IMR-90 (cell line): Measurements from ENCODE around the gene CENPX. TPM values are rescaled to one million over a fixed set of nuclear protein-coding genes. Genes with fewer than 3 reads are reported as not detected.

Experiments used
- ATAC-seq: fragments of 200-7000 bp; cut with Tn5 transposase; 2 replicates; pipeline ENCODE4 v1.9.1; 2020; ENCODE audit warnings: low read depth, mild to moderate bottlenecking, moderate library complexity
- BruUV-seq: library from RNA; stranded (reverse); fragments of 400-500 nt; replicated peaks from 2 replicates; lab custom pipeline; 2021; lab: Mats Ljungman, UMichigan
- CTCF ChIA-PET: fragments of 300-600 bp; formaldehyde crosslinking; extraction: SDS; loops from one replicate; lab custom pipeline; 2021; ENCODE audit warnings: antibody characterized with exemption; lab: Yijun Ruan, JAX
- POLR2A ChIA-PET: fragments of 300-600 bp; sonication (Branson Sonifier 250); formaldehyde crosslinking; loops from one replicate; lab custom pipeline; 2022; ENCODE audit warnings: antibody characterized with exemption; ENCODE audit not compliant: unreplicated experiment; lab: Charles Lee
- DNase-seq: peaks from one replicate; pipeline ENCODE4 v3.0.0; 2013
- H2AFZ ChIP-seq: replicated peaks from 2 replicates; pipeline ENCODE3; 2013; ENCODE audit warnings: low read length, mild to moderate bottlenecking; ENCODE audit not compliant: poor library complexity
- H2AK5ac ChIP-seq: 2 replicates; pipeline ENCODE4 v1.6.1; 2013; ENCODE audit warnings: low read depth, low read length, inconsistent platforms
- H2AK9ac ChIP-seq: replicated peaks from 2 replicates; pipeline ENCODE3; 2013; ENCODE audit warnings: mild to moderate bottlenecking, low read depth, low read length, moderate library complexity; ENCODE audit not compliant: poor library complexity
- H2BK120ac ChIP-seq: 2 replicates; pipeline ENCODE4 v1.6.1; 2013; ENCODE audit warnings: low read depth, low read length, inconsistent platforms
- H2BK15ac ChIP-seq: 3 replicates; pipeline ENCODE4 v1.6.1; 2013; ENCODE audit warnings: low read depth, low read length, inconsistent platforms
- H2BK20ac ChIP-seq: 2 replicates; pipeline ENCODE4 v1.6.1; 2013; ENCODE audit warnings: low read depth, mild to moderate bottlenecking, inconsistent platforms, low read length, moderate library complexity
- H2BK5ac ChIP-seq: 2 replicates; pipeline ENCODE4 v1.6.1; 2013; ENCODE audit warnings: mild to moderate bottlenecking, low read depth, low read length, inconsistent platforms; ENCODE audit not compliant: poor library complexity, severe bottlenecking
- H3K14ac ChIP-seq: replicated peaks from 2 replicates; pipeline ENCODE4 v1.6.1; 2013; ENCODE audit warnings: low read depth, low read length, inconsistent platforms
- H3K18ac ChIP-seq: 2 replicates; pipeline ENCODE4 v1.6.1; 2013; ENCODE audit warnings: low read depth, low read length, control low read depth
- H3K23ac ChIP-seq: 2 replicates; pipeline ENCODE4 v1.6.1; 2013; ENCODE audit warnings: low read depth, low read length, inconsistent platforms
- H3K27ac ChIP-seq: 2 replicates; pipeline ENCODE4 v1.5.1; 2013; ENCODE audit warnings: mild to moderate bottlenecking, control low read depth, low read length; ENCODE audit not compliant: insufficient read depth
- H3K27me3 ChIP-seq: 2 replicates; pipeline ENCODE4 v1.6.1; 2013; ENCODE audit warnings: low read length; ENCODE audit not compliant: control insufficient read depth, insufficient read depth
- H3K36me3 ChIP-seq: 2 replicates; pipeline ENCODE4 v1.6.1; 2013; ENCODE audit warnings: low read length, mixed read lengths; ENCODE audit not compliant: control insufficient read depth, insufficient read depth
- H3K4ac ChIP-seq: 2 replicates; pipeline ENCODE4 v1.6.1; 2013; ENCODE audit warnings: low read depth, low read length, inconsistent platforms
- H3K4me1 ChIP-seq: 2 replicates; pipeline ENCODE4 v1.6.1; 2013; ENCODE audit warnings: low read length, mixed read lengths; ENCODE audit not compliant: control insufficient read depth, insufficient read depth
- H3K4me2 ChIP-seq: 2 replicates; pipeline ENCODE4 v1.6.1; 2013; ENCODE audit warnings: low read depth, mild to moderate bottlenecking, control low read depth, low read length, moderate library complexity
- H3K4me3 ChIP-seq: 2 replicates; pipeline ENCODE4 v1.5.1; 2013; ENCODE audit warnings: low read depth, mild to moderate bottlenecking, control low read depth, low read length, moderate library complexity; ENCODE audit not compliant: insufficient read depth
- H3K56ac ChIP-seq: 2 replicates; pipeline ENCODE4 v1.6.1; 2013; ENCODE audit warnings: low read length, inconsistent platforms; ENCODE audit not compliant: insufficient read depth; ENCODE audit errors: extremely low read depth
- H3K79me1 ChIP-seq, 2 experiments: 2 replicates each; pipeline ENCODE4 v1.6.1; 2013; ENCODE audit warnings: low read length in 2 of 2, inconsistent platforms in 1 of 2, low read depth in 1 of 2
- H3K9ac ChIP-seq: 2 replicates; pipeline ENCODE4 v1.6.1; 2013; ENCODE audit warnings: low read depth, low read length, control low read depth
- H3K9me1 ChIP-seq: 2 replicates; pipeline ENCODE4 v1.6.1; 2013; ENCODE audit warnings: low read length, inconsistent platforms; ENCODE audit not compliant: insufficient read depth
- H3K9me3 ChIP-seq: 2 replicates; pipeline ENCODE4 v1.6.1; 2013; ENCODE audit warnings: low read length; ENCODE audit not compliant: control insufficient read depth, insufficient read depth
- H4K20me1 ChIP-seq: 2 replicates; pipeline ENCODE4 v1.6.1; 2013; ENCODE audit warnings: low read length, inconsistent platforms; ENCODE audit not compliant: insufficient read depth
- H4K5ac ChIP-seq: 2 replicates; pipeline ENCODE4 v1.6.1; 2013; ENCODE audit warnings: mild to moderate bottlenecking, low read depth, low read length, control low read depth
- H4K8ac ChIP-seq, 2 experiments: 2 replicates each; pipeline ENCODE4 v1.6.1; 2013; ENCODE audit warnings: low read depth in 2 of 2, low read length in 2 of 2, control low read depth in 1 of 2, inconsistent platforms in 1 of 2
- H4K91ac ChIP-seq: 2 replicates; pipeline ENCODE4 v1.6.1; 2013; ENCODE audit warnings: low read depth, low read length, inconsistent platforms; ENCODE audit not compliant: insufficient read depth
- BHLHE40 ChIP-seq: fragments of 150-350 bp; IDR thresholded peaks from 2 replicates; pipeline ENCODE4 v1.6.1; 2016; ENCODE audit warnings: mild to moderate bottlenecking, low read depth, low read length
- RCOR1 ChIP-seq: IDR thresholded peaks from 2 replicates; pipeline ENCODE4 v1.6.1; 2012; ENCODE audit warnings: mild to moderate bottlenecking, low read length, improper control_type of control experiment; ENCODE audit not compliant: insufficient replicate concordance
- WGBS, 2 experiments: methylation state at CpG; one replicate each; pipeline versions ENCODE4 v1.1.5 to v1.1.7; 2013; ENCODE audit warnings: missing lambda C conversion rate in 2 of 2; ENCODE audit not compliant: insufficient read length in 1 of 2; ENCODE audit errors: extremely low coverage in 2 of 2; 5-methylcytosine and 5-hydroxymethylcytosine counted together
- dilution Hi-C: fragments of 300-500 bp; cut with HindIII; formaldehyde crosslinking; loops from one replicate; pipeline ENCODE4 v1.14.3; 2018; ENCODE audit warnings: low sequenced_read_pairs; ENCODE audit not compliant: unreplicated experiment
- in situ Hi-C: fragments of 300-500 bp; cut with MboI; formaldehyde crosslinking; loops from 3 replicates; pipeline ENCODE4 v1.14.3; 2019; ENCODE audit warnings: low sequenced_read_pairs, inconsistent platforms, mixed read lengths
- intact Hi-C: fragments of 100-400 bp; cut with micrococcal nuclease; formaldehyde crosslinking; loops from 2 replicates; pipeline ENCODE4 v1.10.0; 2022
- polyA plus RNA-seq, 3 experiments: library from polyadenylated mRNA; depleted of rRNA; stranded (reverse); fragments of >200 nt; gene quantifications; 2 replicates each; pipeline ENCODE4 v1.2.3, GENCODE V29; 2012; ENCODE audit warnings: low replicate concordance in 1 of 3
- total RNA-seq: library from RNA; depleted of rRNA; stranded (reverse); fragments of >200 nt; gene quantifications from 2 replicates; pipeline ENCODE4 v1.2.3, GENCODE V29; 2012

Gene CENPX
- total and polyA plus RNA-seq, 2 of the 4 experiments (the other 2 are of a cell fraction) = 44.8 to 86.8 TPM

GRCh38 chr17:81996757-81997441 is 25.8 kb downstream of the CENPX start:
- WGBS, 2 experiments = 94% methylated on average over 18 of the region's 30 CpGs; no CpG with 5 or more reads in 1 of the 2 experiments
- POLR2A ChIA-PET = no interaction called here
- no peak for ATAC-seq

More at GRCh38 chr17:81996757-81997441, 25.8 kb downstream of the CENPX start:
- no peak overlapping the region for H3K23ac ChIP-seq
- H3K4ac ChIP-seq = no peak overlapping the region
- no peaks in the 10 kb centered on the region for H3K27me3 ChIP-seq
- H2BK15ac ChIP-seq = no peak overlapping the region
- no peak overlapping the region for H3K56ac ChIP-seq
- no peak overlapping the region for H2AK5ac ChIP-seq
- no peak overlapping the region for H3K14ac ChIP-seq
- CTCF ChIA-PET = no interaction called here
- no peak overlapping the region for H3K9ac ChIP-seq
- no peaks in the 10 kb centered on the region; the same call in 1 of the 2 replicates for H4K20me1 ChIP-seq
- H3K79me1 ChIP-seq = peaks cover 9 to 13% of the 10 kb centered on the region in 2 experiments; a peak in 3 of 4 replicates
- TF ChIP-seq BHLHE40 (no peak), RCOR1 (no peak)
- no peak overlapping the region for H4K5ac ChIP-seq
- no TSS peak for BruUV-seq
- H2BK120ac ChIP-seq = no peak overlapping the region
- in situ Hi-C loops = no loop called here
- H3K4me2 ChIP-seq = no peak overlapping the region
- no peak overlapping the region for H3K4me3 ChIP-seq
- no peak overlapping the region for H2BK5ac ChIP-seq
- H3K4me1 ChIP-seq = peaks cover 8% of the 10 kb centered on the region
- H3K27ac ChIP-seq = no peak overlapping the region
- H4K91ac ChIP-seq = no peak overlapping the region
- H2AK9ac ChIP-seq = peak overlapping the region; percentile 42
- no peak overlapping the region for H2BK20ac ChIP-seq
- H2AFZ ChIP-seq = peak overlapping the region; percentile 70
- no peaks in the 10 kb centered on the region for H3K9me3 ChIP-seq
- no peaks in the 10 kb centered on the region for H3K9me1 ChIP-seq
- intact Hi-C loops = no loop called here
- no peak overlapping the region for H4K8ac ChIP-seq
- DNase-seq = no peak
- dilution Hi-C loops = no loop called here
- no peak overlapping the region for H3K18ac ChIP-seq
- peaks cover 8% of the 10 kb centered on the region; the same call in 1 of the 2 replicates for H3K36me3 ChIP-seq
